PC-9 (cell line): ENCODE measurements around the gene POLR2A. TPM values are rescaled to one million over a fixed set of nuclear protein-coding genes. Genes with fewer than 3 reads are reported as not detected.
"Not testable (repeated sequence)": the region's sequence is repeated elsewhere in the genome, so short reads cannot be mapped to it uniquely, and the experiment has no call there.

Experiments used
- BruUV-seq: library from RNA; stranded (reverse); fragments of 400-500 nt; replicated peaks from 2 replicates; lab custom pipeline; 2021; lab: Mats Ljungman, UMichigan
- CTCF ChIA-PET: fragments of 300-600 bp; sonication (Branson Sonifier 250); formaldehyde crosslinking; loops from one replicate; lab custom pipeline; 2022; ENCODE audit warnings: antibody characterized with exemption; lab: Charles Lee
- POLR2A ChIA-PET: fragments of 300-600 bp; sonication (Branson Sonifier 250); formaldehyde crosslinking; loops from one replicate; lab custom pipeline; 2022; ENCODE audit warnings: antibody characterized with exemption; ENCODE audit not compliant: unreplicated experiment; lab: Charles Lee
- DNase-seq, 2 experiments: peaks; one replicate each; pipeline versions ENCODE4 v3.0.0 to v3.0.0-alpha.2; 2015 to 2022; ENCODE audit warnings: mixed read lengths in 1 of 2
- H2AFZ ChIP-seq: fragments of 200-600 bp; sonication (generic); 2 replicates; pipeline ENCODE4 v1.8.1; 2017; ENCODE audit warnings: antibody characterized with exemption
- H3F3A ChIP-seq: fragments of 200-600 bp; sonication (generic); 2 replicates; pipeline ENCODE4 v1.8.1; 2017; ENCODE audit warnings: antibody characterized with exemption, mild to moderate bottlenecking, low read depth; ENCODE audit not compliant: insufficient read depth
- H3K27ac ChIP-seq: fragments of 200-600 bp; sonication (generic); 2 replicates; pipeline ENCODE4 v1.6.1; 2016; ENCODE audit warnings: mixed run types
- H3K27me3 ChIP-seq: fragments of 200-600 bp; sonication (generic); 2 replicates; pipeline ENCODE4 v1.6.1; 2016; ENCODE audit warnings: low read depth, mixed run types; ENCODE audit not compliant: insufficient read depth
- H3K36me3 ChIP-seq: fragments of 200-600 bp; sonication (generic); 2 replicates; pipeline ENCODE4 v1.6.1; 2016; ENCODE audit warnings: low read depth, mixed run types
- H3K4me1 ChIP-seq: fragments of 200-600 bp; sonication (generic); replicated peaks from 2 replicates; pipeline ENCODE4 v1.6.1; 2016; ENCODE audit warnings: mixed run types; ENCODE audit not compliant: insufficient read depth
- H3K4me2 ChIP-seq: fragments of 200-600 bp; sonication (generic); 2 replicates; pipeline ENCODE4 v1.6.1; 2017; ENCODE audit warnings: mixed run types
- H3K4me3 ChIP-seq: fragments of 200-600 bp; sonication (generic); 2 replicates; pipeline ENCODE4 v1.6.1; 2016; ENCODE audit warnings: mixed run types
- H3K79me2 ChIP-seq: fragments of 200-600 bp; sonication (generic); 2 replicates; pipeline ENCODE4 v1.6.1; 2017; ENCODE audit warnings: low read depth, mixed run types
- H3K9me2 ChIP-seq: fragments of 200-600 bp; sonication (generic); 2 replicates; pipeline ENCODE4 v1.8.1; 2017; ENCODE audit warnings: mild to moderate bottlenecking; ENCODE audit not compliant: insufficient read depth
- H3K9me3 ChIP-seq: fragments of 200-600 bp; sonication (generic); 2 replicates; pipeline ENCODE4 v1.8.1; 2016; ENCODE audit warnings: low read depth; ENCODE audit not compliant: insufficient read depth
- H4K20me1 ChIP-seq: fragments of 200-600 bp; sonication (generic); 2 replicates; pipeline ENCODE4 v1.8.1; 2017; ENCODE audit not compliant: insufficient read depth
- CTCF ChIP-seq: fragments of 200-600 bp; sonication (generic); conservative IDR thresholded peaks from 2 replicates; pipeline ENCODE4 v1.6.1; 2017; ENCODE audit warnings: mixed run types, antibody characterized with exemption, mild to moderate bottlenecking, moderate library complexity
- EZH2 ChIP-seq: fragments of 200-600 bp; sonication (generic); IDR thresholded peaks from 2 replicates; pipeline ENCODE4 v1.8.0; 2017; ENCODE audit warnings: antibody characterized with exemption, low read depth
- intact Hi-C: fragments of 100-400 bp; cut with micrococcal nuclease; formaldehyde crosslinking; loops from one replicate; pipeline ENCODE4 v1.10.0; 2022; ENCODE audit not compliant: unreplicated experiment
- total RNA-seq: library from RNA; stranded (reverse); gene quantifications from 2 replicates; pipeline ENCODE4 v1.2.3, GENCODE V29; 2021

POLR2A gene
- total RNA-seq, 1 experiment from 2014 or later: 149 TPM

- Histone ChIP-seq H3K4me3 (no peak overlapping the region), H3K4me2 (no peak overlapping the region), H3K36me3 (no peaks in the 10 kb centered on the region), H3K9me2 (no peaks in the 10 kb centered on the region), H4K20me1 (no peaks in the 10 kb centered on the region), H3K27me3 (no peaks in the 10 kb centered on the region), H2AFZ (no peak overlapping the region), H3K4me1 (no peaks in the 10 kb centered on the region), H3K27ac (no peak overlapping the region), H3K9me3 (no peaks in the 10 kb centered on the region), H3K79me2 (0 out of 2 replicates have a peak, but pooled peaks cover under 1% of the 10 kb centered on the region), H3F3A (no peaks in the 10 kb centered on the region)
- no TSS peak for BruUV-seq
- intact Hi-C loops: no loop called here
- TF ChIP-seq EZH2: no peak
- TF ChIP-seq CTCF: no peak
- CTCF ChIA-PET: no interaction called here
- DNase-seq: no peak
- POLR2A ChIA-PET: no interaction called here
These were observed 15.9 kb upstream of the POLR2A start for GRCh38 chr17:7468290-7468689.

- H3K9me3 ChIP-seq: no peaks in the 10 kb centered on the region
- POLR2A ChIA-PET: no interaction called here
- intact Hi-C loops: no loop called here
- TF ChIP-seq EZH2 (no peak), CTCF (no peak)
- no TSS peak for BruUV-seq
- no peak overlapping the region for H3K4me2 ChIP-seq
- H3K27me3 ChIP-seq: no peaks in the 10 kb centered on the region
- H4K20me1 ChIP-seq: no peaks in the 10 kb centered on the region
- H3F3A ChIP-seq: no peaks in the 10 kb centered on the region
- peaks cover 6% of the 10 kb centered on the region; the same call in 1 of the 2 replicates for H3K79me2 ChIP-seq
- H3K4me3 ChIP-seq: no peak overlapping the region
- no peak for DNase-seq
- no peak overlapping the region for H2AFZ ChIP-seq
- H3K36me3 ChIP-seq: no peaks in the 10 kb centered on the region
- no peaks in the 10 kb centered on the region for H3K4me1 ChIP-seq
- H3K27ac ChIP-seq: no peak overlapping the region
- no peaks in the 10 kb centered on the region for H3K9me2 ChIP-seq
- CTCF ChIA-PET: no interaction called here
These were observed 15.3 kb upstream of the POLR2A start for GRCh38 chr17:7468804-7469389.

- H3K36me3 ChIP-seq, BruUV-seq, H3F3A ChIP-seq, H2AFZ ChIP-seq, H3K9me2 ChIP-seq, H3K27me3 ChIP-seq, POLR2A ChIA-PET, H3K4me2 ChIP-seq, intact Hi-C loops, H3K4me1 ChIP-seq, DNase-seq, H3K9me3 ChIP-seq, CTCF ChIA-PET, H4K20me1 ChIP-seq, H3K4me3 ChIP-seq, H3K27ac ChIP-seq: not testable (repeated sequence)
- H3K79me2 ChIP-seq: peaks cover 11% of the 10 kb centered on the region
These were observed 14.3 kb upstream of the POLR2A start for GRCh38 chr17:7469843-7470242.

GRCh38 chr17:7470457-7470973 is 13.7 kb upstream of the POLR2A start:
- H3K4me3 ChIP-seq, H3K36me3 ChIP-seq, H3K27ac ChIP-seq, H2AFZ ChIP-seq, H3K4me2 ChIP-seq, H3K4me1 ChIP-seq, H3K27me3 ChIP-seq, CTCF ChIA-PET, H3K9me2 ChIP-seq, H3K9me3 ChIP-seq, H4K20me1 ChIP-seq, H3F3A ChIP-seq, BruUV-seq, DNase-seq, POLR2A ChIA-PET, intact Hi-C loops: not testable (repeated sequence)
- H3K79me2 ChIP-seq: peaks cover 16% of the 10 kb centered on the region
